Neural progenitor cell (in vitro differentiated cells): Measurements from ENCODE around the gene ASXL1. TPM values are rescaled to one million over a fixed set of nuclear protein-coding genes. Genes with fewer than 3 reads are reported as not detected.
"Not testable (repeated sequence)": the region's sequence is repeated elsewhere in the genome, so short reads cannot be mapped to it uniquely, and the experiment has no call there.

Experiments used
- DNase-seq: peaks from one replicate; pipeline ENCODE4 v3.0.0-alpha.2; 2016; ENCODE audit warnings: low spot score
- H2AFZ ChIP-seq: fragments of 200-600 bp; sonication (generic); replicated peaks from 2 replicates; pipeline ENCODE4 v1.6.1; 2016; ENCODE audit warnings: antibody characterized with exemption
- H3F3A ChIP-seq: fragments of 200-600 bp; sonication (generic); 2 replicates; pipeline ENCODE4 v1.6.1; 2016; ENCODE audit warnings: antibody characterized with exemption, low read depth
- H3K27ac ChIP-seq: fragments of 200-600 bp; sonication (generic); 2 replicates; pipeline ENCODE4 v1.5.1; 2016; ENCODE audit warnings: mild to moderate bottlenecking
- H3K27me3 ChIP-seq: fragments of 200-600 bp; sonication (generic); 2 replicates; pipeline ENCODE4 v1.6.1; 2016; ENCODE audit warnings: mild to moderate bottlenecking, moderate library complexity
- H3K36me3 ChIP-seq: fragments of 200-600 bp; sonication (generic); 2 replicates; pipeline ENCODE4 v1.5.1; 2016
- H3K4me1 ChIP-seq: fragments of 200-600 bp; sonication (generic); 2 replicates; pipeline ENCODE4 v1.6.1; 2016; ENCODE audit warnings: mixed run types
- H3K4me2 ChIP-seq: fragments of 200-600 bp; sonication (generic); 2 replicates; pipeline ENCODE4 v1.6.1; 2016
- H3K4me3 ChIP-seq: fragments of 200-600 bp; sonication (generic); 2 replicates; pipeline ENCODE4 v1.5.1; 2016
- H3K79me2 ChIP-seq: fragments of 200-600 bp; sonication (generic); 2 replicates; pipeline ENCODE4 v1.6.1; 2016; ENCODE audit warnings: low read depth
- H3K9ac ChIP-seq: fragments of 200-600 bp; sonication (generic); 2 replicates; pipeline ENCODE4 v1.6.1; 2016
- H3K9me3 ChIP-seq: fragments of 200-600 bp; sonication (generic); 2 replicates; pipeline ENCODE4 v1.5.1; 2016; ENCODE audit warnings: low read depth
- H4K20me1 ChIP-seq: fragments of 200-600 bp; sonication (generic); 2 replicates; pipeline ENCODE4 v1.6.1; 2016; ENCODE audit warnings: low read depth
- H3K27ac Mint-ChIP-seq: 3 replicates; pipeline ENCODE4 v1.8.0; 2021; ENCODE audit warnings: mixed read lengths
- H3K27me3 Mint-ChIP-seq: 2 replicates; pipeline ENCODE4 v1.8.0; 2022; ENCODE audit warnings: low read depth, mild to moderate bottlenecking, inconsistent platforms, moderate library complexity, mixed read lengths; ENCODE audit not compliant: insufficient read depth
- H3K36me3 Mint-ChIP-seq: 3 replicates; pipeline ENCODE4 v1.8.0; 2021; ENCODE audit warnings: mixed read lengths
- H3K4me1 Mint-ChIP-seq: 3 replicates; pipeline ENCODE4 v1.8.0; 2021; ENCODE audit warnings: mixed read lengths
- H3K4me3 Mint-ChIP-seq: 3 replicates; pipeline ENCODE4 v1.8.0; 2021; ENCODE audit warnings: mild to moderate bottlenecking, moderate library complexity, mixed read lengths
- H3K9me3 Mint-ChIP-seq: 3 replicates; pipeline ENCODE4 v1.8.0; 2020; ENCODE audit warnings: mixed read lengths
- CTCF ChIP-seq: fragments of 200-600 bp; sonication (generic); IDR thresholded peaks from 2 replicates; pipeline ENCODE4 v1.5.1; 2017; ENCODE audit warnings: antibody characterized with exemption, mild to moderate bottlenecking
- EZH2 ChIP-seq: fragments of 200-600 bp; sonication (generic); IDR thresholded peaks from 2 replicates; pipeline ENCODE4 v1.6.1; 2017; ENCODE audit warnings: antibody characterized with exemption, mild to moderate bottlenecking, moderate library complexity
- EZH2phosphoT487 ChIP-seq: fragments of 200-600 bp; sonication (generic); IDR thresholded peaks from 2 replicates; pipeline ENCODE4 v1.6.1; 2017; ENCODE audit warnings: antibody characterized with exemption
- total RNA-seq: library from RNA; depleted of rRNA; stranded (reverse); fragments of >200 nt; gene quantifications from 2 replicates; pipeline ENCODE4 v1.2.3, GENCODE V29; 2015; ENCODE audit warnings: low replicate concordance

Gene ASXL1
- total RNA-seq, 1 donor from 2014 or later, result 48.2 TPM

DNA sequence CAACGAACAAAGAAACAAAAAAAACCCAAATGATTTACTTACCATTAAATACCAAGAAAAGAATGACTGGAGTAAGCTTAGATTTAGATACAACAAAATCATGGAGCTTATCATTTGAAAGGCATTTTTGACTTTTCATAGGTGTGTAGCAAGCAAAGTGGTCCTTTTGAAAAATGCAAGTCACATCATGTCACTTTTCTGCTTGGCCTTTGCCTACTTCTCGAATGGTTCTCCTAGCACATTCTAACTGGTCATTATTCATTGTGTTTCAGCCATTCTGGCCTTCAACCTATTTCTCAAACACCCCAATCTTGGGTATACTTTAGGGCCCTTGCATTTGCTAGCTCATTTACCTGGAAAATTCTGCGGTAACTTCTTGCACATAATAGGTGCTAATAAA is 22.6 kb downstream of the ASXL1 start:
- H3K9me3 Mint-ChIP-seq, result no peaks in the 10 kb centered on the region
- no peak overlapping the region for H3K4me3 Mint-ChIP-seq
- H2AFZ ChIP-seq, result no peak overlapping the region
- no peaks in the 10 kb centered on the region for H3F3A ChIP-seq
- H3K27ac Mint-ChIP-seq, result no peak overlapping the region
- no peaks in the 10 kb centered on the region for H3K9me3 ChIP-seq
- H3K36me3 Mint-ChIP-seq, result peaks cover 11% of the 10 kb centered on the region
- no peaks in the 10 kb centered on the region for H3K27me3 ChIP-seq
- DNase-seq, result no peak
- peaks cover 20% of the 10 kb centered on the region for H3K4me1 Mint-ChIP-seq
- no peak overlapping the region for H3K9ac ChIP-seq
- TF ChIP-seq EZH2phosphoT487, result no peak
- TF ChIP-seq EZH2, result no peak
- TF ChIP-seq CTCF, result no peak
- peaks cover 2% of the 10 kb centered on the region for H3K27me3 Mint-ChIP-seq
- H3K27ac ChIP-seq, result no peak overlapping the region
- H3K36me3 ChIP-seq, result no peaks in the 10 kb centered on the region
- H3K4me3 ChIP-seq, result no peak overlapping the region
- H3K79me2 ChIP-seq, result peaks cover 30% of the 10 kb centered on the region
- no peaks in the 10 kb centered on the region for H3K4me1 ChIP-seq
- H4K20me1 ChIP-seq, result peaks cover 39% of the 10 kb centered on the region
- no peak overlapping the region for H3K4me2 ChIP-seq

DNA sequence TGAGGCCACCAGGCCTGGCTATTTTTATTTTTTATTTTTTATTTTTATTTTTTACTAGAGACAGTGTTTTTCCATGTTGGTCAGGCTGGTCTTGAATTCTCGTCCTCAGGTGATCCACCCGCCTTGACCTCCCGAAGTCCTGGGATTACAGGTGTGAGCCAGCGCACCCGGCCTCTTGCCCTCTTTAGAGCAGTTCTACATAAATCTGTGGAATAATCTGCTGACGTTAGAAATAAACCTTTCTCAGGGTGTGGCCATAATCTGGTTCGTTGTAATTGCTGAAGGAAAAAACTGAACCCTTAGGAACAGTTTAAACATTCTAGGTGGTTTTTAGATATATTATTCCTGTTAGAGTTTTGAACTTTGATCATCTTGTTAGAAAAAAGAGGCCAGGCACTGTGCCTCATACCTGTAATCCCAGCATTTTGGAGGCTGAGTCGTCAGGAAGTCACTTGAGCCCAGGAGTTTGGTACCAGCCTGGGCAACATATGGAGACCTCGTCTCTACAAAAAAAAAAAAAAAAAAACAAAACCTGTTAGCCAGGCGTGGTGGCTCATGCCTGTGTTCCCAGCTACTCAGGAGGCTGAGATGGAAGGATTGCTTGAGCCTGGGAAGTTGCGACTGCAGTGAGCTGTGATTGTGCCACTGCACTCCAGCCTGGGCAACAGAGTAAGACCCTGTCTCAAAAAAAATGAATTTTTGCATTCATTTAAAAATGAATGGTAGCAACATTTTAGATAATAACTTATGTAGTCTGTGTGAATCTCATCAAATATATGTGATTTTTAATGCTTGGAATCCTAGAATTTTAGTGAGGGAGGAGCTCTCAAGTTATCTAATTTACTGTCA is 24.2 kb downstream of the ASXL1 start:
- Histone ChIP-seq H2AFZ (no peak overlapping the region), H3K9me3 (no peaks in the 10 kb centered on the region), H4K20me1 (peaks cover 32% of the 10 kb centered on the region), H3K9ac (no peak overlapping the region), H3K27ac (no peak overlapping the region), H3K4me1 (no peaks in the 10 kb centered on the region), H3K79me2 (peaks cover 30% of the 10 kb centered on the region), H3K4me3 (no peak overlapping the region), H3F3A (no peaks in the 10 kb centered on the region), H3K36me3 (no peaks in the 10 kb centered on the region), H3K27me3 (no peaks in the 10 kb centered on the region), H3K4me2 (no peak overlapping the region)
- H3K36me3 Mint-ChIP-seq, result peaks cover 12% of the 10 kb centered on the region
- H3K9me3 Mint-ChIP-seq, result no peaks in the 10 kb centered on the region
- H3K4me3 Mint-ChIP-seq, result no peak overlapping the region
- DNase-seq, result no peak
- no peak overlapping the region for H3K27ac Mint-ChIP-seq
- TF ChIP-seq EZH2 (no peak), EZH2phosphoT487 (no peak), CTCF (no peak)
- peaks cover 2% of the 10 kb centered on the region for H3K27me3 Mint-ChIP-seq
- peaks cover 23% of the 10 kb centered on the region for H3K4me1 Mint-ChIP-seq

DNA sequence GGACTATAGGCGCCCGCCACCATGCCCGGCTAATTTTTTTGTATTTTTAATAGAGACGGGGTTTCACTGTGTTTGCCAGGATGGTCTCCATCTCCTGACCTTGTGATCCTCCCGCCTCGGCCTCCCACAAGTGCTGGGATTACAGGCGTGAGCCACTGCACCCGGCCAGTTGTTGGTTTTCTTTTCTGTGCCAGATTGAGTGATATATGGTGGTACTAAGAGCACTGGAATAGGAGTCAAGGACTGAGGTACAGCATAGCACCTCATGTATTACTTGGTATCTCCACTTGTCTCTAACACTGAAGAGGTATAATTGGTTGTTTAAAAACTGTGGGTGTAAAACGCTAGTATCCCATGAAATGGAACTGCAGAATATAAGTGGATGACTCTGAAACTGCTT is 25.3 kb downstream of the ASXL1 start:
- H3K9me3 ChIP-seq, H3K4me1 ChIP-seq, H3K4me2 ChIP-seq, H3K27ac ChIP-seq, H3K4me3 ChIP-seq, H3K9ac ChIP-seq, H3K27ac Mint-ChIP-seq, H3K36me3 ChIP-seq, DNase-seq, H3K27me3 ChIP-seq, H2AFZ ChIP-seq, H3F3A ChIP-seq, H3K9me3 Mint-ChIP-seq, H3K27me3 Mint-ChIP-seq, H3K4me3 Mint-ChIP-seq: not testable (repeated sequence)
- Histone ChIP-seq H4K20me1 (peaks cover 41% of the 10 kb centered on the region), H3K79me2 (peaks cover 31% of the 10 kb centered on the region)
- peaks cover 12% of the 10 kb centered on the region for H3K36me3 Mint-ChIP-seq
- peaks cover 23% of the 10 kb centered on the region for H3K4me1 Mint-ChIP-seq

DNA sequence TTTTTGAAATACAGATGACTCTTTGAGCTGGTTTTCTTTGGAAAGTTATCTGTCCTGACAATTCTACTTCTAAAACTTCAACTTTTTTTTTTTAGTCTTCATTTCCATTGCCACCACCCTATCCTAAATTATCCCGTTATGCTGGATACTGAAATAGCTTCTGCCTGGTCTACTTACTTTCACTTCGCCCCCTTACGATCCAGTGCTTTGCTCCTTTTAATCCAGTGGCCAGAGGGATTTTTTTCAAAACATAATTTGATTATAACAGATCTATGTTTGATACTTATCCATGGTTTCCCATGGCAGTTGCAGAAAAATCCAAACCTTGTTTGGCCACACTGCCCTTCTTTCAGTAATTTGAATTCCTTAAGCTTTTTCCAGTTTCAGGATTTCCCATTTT is 27.4 kb downstream of the ASXL1 start:
- H3K36me3 ChIP-seq, result no peaks in the 10 kb centered on the region
- H3K27me3 ChIP-seq, result no peaks in the 10 kb centered on the region
- H4K20me1 ChIP-seq, result peaks cover 39% of the 10 kb centered on the region
- H3K27me3 Mint-ChIP-seq, result peaks cover under 1% of the 10 kb centered on the region
- no peaks in the 10 kb centered on the region for H3K4me1 ChIP-seq
- no peak for DNase-seq
- H3K9me3 ChIP-seq, result no peaks in the 10 kb centered on the region
- no peak overlapping the region for H3K27ac Mint-ChIP-seq
- no peak overlapping the region for H3K9ac ChIP-seq
- peaks cover 10% of the 10 kb centered on the region for H3K36me3 Mint-ChIP-seq
- H3K4me3 Mint-ChIP-seq, result no peak overlapping the region
- no peak overlapping the region for H2AFZ ChIP-seq
- H3K27ac ChIP-seq, result no peak overlapping the region
- H3K79me2 ChIP-seq, result peaks cover 44% of the 10 kb centered on the region
- H3K4me1 Mint-ChIP-seq, result peaks cover 23% of the 10 kb centered on the region
- TF ChIP-seq EZH2phosphoT487, result no peak
- no peak for TF ChIP-seq CTCF
- TF ChIP-seq EZH2, result no peak
- H3K4me2 ChIP-seq, result no peak overlapping the region
- no peaks in the 10 kb centered on the region for H3F3A ChIP-seq
- H3K4me3 ChIP-seq, result no peak overlapping the region
- H3K9me3 Mint-ChIP-seq, result no peaks in the 10 kb centered on the region
